Measurements from ENCODE around the gene CNTNAP5. TPM values are rescaled to one million over a fixed set of nuclear protein-coding genes. Genes with fewer than 3 reads are reported as not detected.

Gene CNTNAP5
- polyA plus RNA-seq, 4 donors: 0.03 to 0.12 TPM; not detected in 2

- Histone ChIP-seq H3K9me3 (ENCODE audit: control insufficient read depth in 2 of 2, insufficient read depth in 1 of 2, low read depth in 1 of 2, low read length in 1 of 2) (no peaks in the 10 kb centered on the region), H3K4me3 (ENCODE audit: low read depth in 1 of 3, low read length in 3 of 3) (no peak overlapping the region), H3K36me3 (ENCODE audit: control insufficient read depth in 3 of 3, insufficient read depth in 2 of 3, low read depth in 1 of 3, low read length in 3 of 3) (no peaks in the 10 kb centered on the region), H3K27ac (ENCODE audit: low read depth in 1 of 3, low read length in 2 of 3) (no peak overlapping the region), H3K27me3 (ENCODE audit: control insufficient read depth in 3 of 3, insufficient read depth in 3 of 3, low read length in 3 of 3) (no peaks in the 10 kb centered on the region), H3K4me1 (ENCODE audit: control insufficient read depth in 3 of 3, insufficient read depth in 2 of 3, low read depth in 1 of 3, low read length in 2 of 3) (no peaks in the 10 kb centered on the region)
- 20 to 75% (median 40%) methylated on average over 2 of the region's 2 CpGs for WGBS, 3 donors
- DNase-seq: peak in 1 of 2 donors; percentile 31
- FAIRE-seq: no peak
These were observed 641.9 kb downstream of the CNTNAP5 start for GRCh38 chr2:124666976-124667375.

GRCh38 chr2:124668161-124668560, 643.1 kb downstream of the CNTNAP5 start:
- 44 to 72% (median 72%) methylated on average over 2 of the region's 2 CpGs for WGBS, 3 donors
- Histone ChIP-seq H3K9me3 (ENCODE audit: control insufficient read depth in 2 of 2, insufficient read depth in 1 of 2, low read depth in 1 of 2, low read length in 1 of 2) (no peaks in the 10 kb centered on the region), H3K4me1 (ENCODE audit: control insufficient read depth in 3 of 3, insufficient read depth in 2 of 3, low read depth in 1 of 3, low read length in 2 of 3) (no peaks in the 10 kb centered on the region), H3K4me3 (ENCODE audit: low read depth in 1 of 3, low read length in 3 of 3) (no peak overlapping the region), H3K36me3 (ENCODE audit: control insufficient read depth in 3 of 3, insufficient read depth in 2 of 3, low read depth in 1 of 3, low read length in 3 of 3) (no peaks in the 10 kb centered on the region), H3K27ac (ENCODE audit: low read depth in 1 of 3, low read length in 2 of 3) (no peak overlapping the region), H3K27me3 (ENCODE audit: control insufficient read depth in 3 of 3, insufficient read depth in 3 of 3, low read length in 3 of 3) (no peaks in the 10 kb centered on the region)
- FAIRE-seq (no peak), DNase-seq (no peak)

- H3K9me3 ChIP-seq (ENCODE audit: control insufficient read depth in 2 of 2, insufficient read depth in 1 of 2, low read depth in 1 of 2, low read length in 1 of 2): no peaks in the 10 kb centered on the region
- no peak overlapping the region for H3K27ac ChIP-seq (ENCODE audit: low read depth in 1 of 3, low read length in 2 of 3)
- DNase-seq (no peak), FAIRE-seq (no peak)
- H3K4me3 ChIP-seq (ENCODE audit: low read depth in 1 of 3, low read length in 3 of 3): no peak overlapping the region
- H3K4me1 ChIP-seq (ENCODE audit: control insufficient read depth in 3 of 3, insufficient read depth in 2 of 3, low read depth in 1 of 3, low read length in 2 of 3): no peaks in the 10 kb centered on the region
- no peaks in the 10 kb centered on the region for H3K27me3 ChIP-seq (ENCODE audit: control insufficient read depth in 3 of 3, insufficient read depth in 3 of 3, low read length in 3 of 3)
- H3K36me3 ChIP-seq (ENCODE audit: control insufficient read depth in 3 of 3, insufficient read depth in 2 of 3, low read depth in 1 of 3, low read length in 3 of 3): no peaks in the 10 kb centered on the region
These were observed 645.1 kb downstream of the CNTNAP5 start for GRCh38 chr2:124670187-124670586.

- Histone ChIP-seq H3K27ac (ENCODE audit: low read depth in 1 of 3, low read length in 2 of 3) (no peak overlapping the region), H3K4me1 (ENCODE audit: control insufficient read depth in 3 of 3, insufficient read depth in 2 of 3, low read depth in 1 of 3, low read length in 2 of 3) (no peaks in the 10 kb centered on the region), H3K4me3 (ENCODE audit: low read depth in 1 of 3, low read length in 3 of 3) (no peak overlapping the region), H3K36me3 (ENCODE audit: control insufficient read depth in 3 of 3, insufficient read depth in 2 of 3, low read depth in 1 of 3, low read length in 3 of 3) (no peaks in the 10 kb centered on the region), H3K9me3 (ENCODE audit: control insufficient read depth in 2 of 2, insufficient read depth in 1 of 2, low read depth in 1 of 2, low read length in 1 of 2) (no peaks in the 10 kb centered on the region), H3K27me3 (ENCODE audit: control insufficient read depth in 3 of 3, insufficient read depth in 3 of 3, low read length in 3 of 3) (no peaks in the 10 kb centered on the region)
- FAIRE-seq (no peak), DNase-seq (no peak)
- WGBS, 3 donors: 60 to 80% (median 73%) methylated on average over 2 of the region's 2 CpGs
These were observed 653.0 kb downstream of the CNTNAP5 start for GRCh38 chr2:124678043-124678442.

GRCh38 chr2:124683536-124684428, 658.7 kb downstream of the CNTNAP5 start:
- no peaks in the 10 kb centered on the region for H3K36me3 ChIP-seq (ENCODE audit: control insufficient read depth in 3 of 3, insufficient read depth in 2 of 3, low read depth in 1 of 3, low read length in 3 of 3)
- no peak for FAIRE-seq

GRCh38 chr2:124689348-124689747, 664.3 kb downstream of the CNTNAP5 start:
- FAIRE-seq: no peak
- Histone ChIP-seq H3K9me3 (ENCODE audit: control insufficient read depth in 2 of 2, insufficient read depth in 1 of 2, low read depth in 1 of 2, low read length in 1 of 2) (no peaks in the 10 kb centered on the region), H3K27me3 (ENCODE audit: control insufficient read depth in 3 of 3, insufficient read depth in 3 of 3, low read length in 3 of 3) (no peaks in the 10 kb centered on the region), H3K4me3 (ENCODE audit: low read depth in 1 of 3, low read length in 3 of 3) (no peak overlapping the region), H3K27ac (ENCODE audit: low read depth in 1 of 3, low read length in 2 of 3) (no peak overlapping the region), H3K36me3 (ENCODE audit: control insufficient read depth in 3 of 3, insufficient read depth in 2 of 3, low read depth in 1 of 3, low read length in 3 of 3) (no peaks in the 10 kb centered on the region), H3K4me1 (ENCODE audit: control insufficient read depth in 3 of 3, insufficient read depth in 2 of 3, low read depth in 1 of 3, low read length in 2 of 3) (no peaks in the 10 kb centered on the region)
- DNase-seq: no peak
- WGBS, 3 donors: 82 to 92% (median 86%) methylated on average over 3 of the region's 3 CpGs

More at GRCh38 chr2:124683536-124684428, 658.7 kb downstream of the CNTNAP5 start:
- Histone ChIP-seq H3K4me1 (ENCODE audit: control insufficient read depth in 3 of 3, insufficient read depth in 2 of 3, low read depth in 1 of 3, low read length in 2 of 3) (no peaks in the 10 kb centered on the region), H3K4me3 (ENCODE audit: low read depth in 1 of 3, low read length in 3 of 3) (no peak overlapping the region), H3K27ac (ENCODE audit: low read depth in 1 of 3, low read length in 2 of 3) (no peak overlapping the region), H3K27me3 (ENCODE audit: control insufficient read depth in 3 of 3, insufficient read depth in 3 of 3, low read length in 3 of 3) (no peaks in the 10 kb centered on the region), H3K9me3 (ENCODE audit: control insufficient read depth in 2 of 2, insufficient read depth in 1 of 2, low read depth in 1 of 2, low read length in 1 of 2) (no peaks in the 10 kb centered on the region)
- 45 to 55% (median 52%) methylated on average over 6 of the region's 6 CpGs for WGBS, 3 donors
- DNase-seq: no peak

GRCh38 chr2:124692216-124692615, 667.1 kb downstream of the CNTNAP5 start:
- no peak overlapping the region for H3K4me3 ChIP-seq (ENCODE audit: low read depth in 1 of 3, low read length in 3 of 3)
- no peak overlapping the region for H3K27ac ChIP-seq (ENCODE audit: low read depth in 1 of 3, low read length in 2 of 3)
- no peaks in the 10 kb centered on the region for H3K4me1 ChIP-seq (ENCODE audit: control insufficient read depth in 3 of 3, insufficient read depth in 2 of 3, low read depth in 1 of 3, low read length in 2 of 3)
- no peaks in the 10 kb centered on the region for H3K27me3 ChIP-seq (ENCODE audit: control insufficient read depth in 3 of 3, insufficient read depth in 3 of 3, low read length in 3 of 3)
- H3K36me3 ChIP-seq (ENCODE audit: control insufficient read depth in 3 of 3, insufficient read depth in 2 of 3, low read depth in 1 of 3, low read length in 3 of 3): no peaks in the 10 kb centered on the region
- H3K9me3 ChIP-seq (ENCODE audit: control insufficient read depth in 2 of 2, insufficient read depth in 1 of 2, low read depth in 1 of 2, low read length in 1 of 2): no peaks in the 10 kb centered on the region
- DNase-seq: no peak
- no peak for FAIRE-seq

- H3K27me3 ChIP-seq (ENCODE audit: control insufficient read depth in 3 of 3, insufficient read depth in 3 of 3, low read length in 3 of 3): no peaks in the 10 kb centered on the region
- no peak overlapping the region for H3K4me3 ChIP-seq (ENCODE audit: low read depth in 1 of 3, low read length in 3 of 3)
- no peaks in the 10 kb centered on the region for H3K9me3 ChIP-seq (ENCODE audit: control insufficient read depth in 2 of 2, insufficient read depth in 1 of 2, low read depth in 1 of 2, low read length in 1 of 2)
- H3K36me3 ChIP-seq (ENCODE audit: control insufficient read depth in 3 of 3, insufficient read depth in 2 of 3, low read depth in 1 of 3, low read length in 3 of 3): no peaks in the 10 kb centered on the region
- no peaks in the 10 kb centered on the region for H3K4me1 ChIP-seq (ENCODE audit: control insufficient read depth in 3 of 3, insufficient read depth in 2 of 3, low read depth in 1 of 3, low read length in 2 of 3)
- WGBS, 3 donors: 89 to 95% (median 92%) methylated on average over 1 of the region's 1 CpG
- H3K27ac ChIP-seq (ENCODE audit: low read depth in 1 of 3, low read length in 2 of 3): no peak overlapping the region
- FAIRE-seq: no peak
- no peak for DNase-seq
These were observed 667.6 kb downstream of the CNTNAP5 start for GRCh38 chr2:124692707-124693106.

GRCh38 chr2:124693156-124693555, 668.1 kb downstream of the CNTNAP5 start:
- Histone ChIP-seq H3K27me3 (ENCODE audit: control insufficient read depth in 3 of 3, insufficient read depth in 3 of 3, low read length in 3 of 3) (no peaks in the 10 kb centered on the region), H3K4me1 (ENCODE audit: control insufficient read depth in 3 of 3, insufficient read depth in 2 of 3, low read depth in 1 of 3, low read length in 2 of 3) (no peaks in the 10 kb centered on the region), H3K9me3 (ENCODE audit: control insufficient read depth in 2 of 2, insufficient read depth in 1 of 2, low read depth in 1 of 2, low read length in 1 of 2) (no peaks in the 10 kb centered on the region), H3K36me3 (ENCODE audit: control insufficient read depth in 3 of 3, insufficient read depth in 2 of 3, low read depth in 1 of 3, low read length in 3 of 3) (no peaks in the 10 kb centered on the region), H3K4me3 (ENCODE audit: low read depth in 1 of 3, low read length in 3 of 3) (no peak overlapping the region), H3K27ac (ENCODE audit: low read depth in 1 of 3, low read length in 2 of 3) (no peak overlapping the region)
- DNase-seq: no peak
- WGBS, 3 donors: 6 to 45% (median 19%) methylated on average over 1 of the region's 1 CpG
- no peak for FAIRE-seq
